Esophagus squamous epithelium (tissue), 4 donors: Measurements from ENCODE around the gene DPY19L2.
"Not testable (repeated sequence)": the region's sequence is repeated elsewhere in the genome, so short reads cannot be mapped to it uniquely, and the experiment has no call there.

Source experiments
- CTCF ChIP-seq, 6 experiments: fragments of 450-650 bp in 4 of 6; fragments of 200-600 bp in 2 of 6; sonication (generic) in 2 of 6; IDR thresholded peaks; one replicate each; pipeline ENCODE4 v1.5.1; 2016 to 2019; ENCODE audit warnings: antibody characterized with exemption in 6 of 6, mild to moderate bottlenecking in 4 of 6, moderate library complexity in 4 of 6
- POLR2A ChIP-seq, 4 donors: fragments of 450-650 bp; IDR thresholded peaks; one replicate each; pipeline ENCODE4 v1.6.1; 2017; ENCODE audit warnings: antibody characterized with exemption in 4 of 4, mild to moderate bottlenecking in 4 of 4, moderate library complexity in 3 of 4

DNA sequence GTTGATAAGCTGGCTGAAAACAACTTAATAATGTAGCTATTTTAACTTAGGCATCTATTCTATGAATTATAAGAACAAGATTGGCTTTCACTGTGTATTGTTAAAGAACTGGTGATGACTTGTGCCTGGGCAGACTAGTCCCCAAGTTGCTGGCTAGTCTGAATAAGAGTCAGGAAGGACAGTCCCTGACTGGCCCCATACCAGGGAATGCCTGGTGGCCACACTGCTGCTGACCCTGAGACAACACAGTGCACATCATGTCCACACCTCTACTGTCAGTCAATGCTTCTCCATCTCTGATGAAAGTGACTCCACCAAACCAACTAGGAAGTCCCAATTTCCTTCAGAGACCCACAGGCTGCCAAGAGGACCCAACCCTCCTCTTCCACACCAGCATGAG lies 130.5 kb downstream of the DPY19L2 start:
- not testable (repeated sequence) for TF ChIP-seq CTCF, POLR2A (IDR thresholded peaks at IDR 0.05)
